ENCODE measurements around the gene FKBP1A. TPM values are rescaled to one million over a fixed set of nuclear protein-coding genes. Genes with fewer than 3 reads are reported as not detected.

FKBP1A gene
- polyA plus RNA-seq, 1 of the 3 experiments (the other 2 are of a cell fraction), result 362 TPM

- WGBS (ENCODE audit: low lambda C conversion rate), result 89% methylated on average over 4 of the region's 4 CpGs
- CTCF ChIA-PET, result interaction anchor here (1.1 kb wide), 1 partner anchor 118 kb away, joined by 6 read pairs; no protein-coding TSS in a partner anchor
These were observed 73.4 kb downstream of the FKBP1A start for GRCh38 chr20:1319462-1319861.

More at GRCh38 chr20:1319462-1319861, 73.4 kb downstream of the FKBP1A start:
- POLR2A ChIA-PET, result no interaction called here
- H3K9ac ChIP-seq, result no peak overlapping the region
- H3K9me3 ChIP-seq, result no peaks in the 10 kb centered on the region
- H3F3A ChIP-seq (replicated peaks; ENCODE audit: insufficient read depth), result peaks cover 14% of the 10 kb centered on the region
- H3K4me3 ChIP-seq (ENCODE audit: low read depth in 2 of 2, low read length in 1 of 2), result no peak overlapping the region
- H3K4me1 ChIP-seq (ENCODE audit: control insufficient read depth in 1 of 2, insufficient read depth in 2 of 2, low read depth in 1 of 2, low read length in 1 of 2), result peaks cover 7 to 23% of the 10 kb centered on the region in 2 experiments
- no peaks in the 10 kb centered on the region for H3K27me3 ChIP-seq (ENCODE audit: insufficient read depth)
- H3K79me2 ChIP-seq (ENCODE audit: insufficient read depth), result no peaks in the 10 kb centered on the region
- H3K4me2 ChIP-seq, result no peak overlapping the region
- H3K27ac ChIP-seq (ENCODE audit: low read depth in 2 of 2, low read length in 1 of 2), result no peak overlapping the region
- H2AFZ ChIP-seq (ENCODE audit: low read depth), result no peak overlapping the region
- H4K20me1 ChIP-seq (ENCODE audit: insufficient read depth), result no peaks in the 10 kb centered on the region
- TF ChIP-seq FOXJ3 (CRISPR knock-in tag; IDR thresholded peaks at IDR 0.05), result no peak
- no peak for TF ChIP-seq MEF2A (IDR thresholded peaks at IDR 0.05; ENCODE audit: borderline replicate concordance, low read depth)
- no peak for TF ChIP-seq EZH2phosphoT487 (IDR thresholded peaks at IDR 0.05; ENCODE audit: borderline replicate concordance, low read depth)
- TF ChIP-seq PBX3 (IDR thresholded peaks at IDR 0.05), result no peak
- no peak for TF ChIP-seq TCF12 (IDR thresholded peaks at IDR 0.05)
- TF ChIP-seq RAD21 (IDR thresholded peaks at IDR 0.05; ENCODE audit: low read length), result no peak
- no peak for TF ChIP-seq CHD2 (IDR thresholded peaks at IDR 0.05; ENCODE audit: low read length, partially characterized antibody)
- no peak for TF ChIP-seq FOSL2 (IDR thresholded peaks at IDR 0.05; ENCODE audit: borderline replicate concordance, low read depth)
- TF ChIP-seq IRF3 (IDR thresholded peaks at IDR 0.05; ENCODE audit: low read depth, low read length), result no peak
- TF ChIP-seq CTCF (IDR thresholded peaks at IDR 0.05), result no peak
- no peak for TF ChIP-seq NFIC (IDR thresholded peaks at IDR 0.05; ENCODE audit: borderline replicate concordance)
- TF ChIP-seq USF2 (IDR thresholded peaks at IDR 0.05; ENCODE audit: borderline replicate concordance, low read depth, low read length), result no peak
- no peak for TF ChIP-seq RCOR1 (IDR thresholded peaks at IDR 0.05; ENCODE audit: low read length)
- H3K36me3 ChIP-seq (replicated peaks in 1 of 2; ENCODE audit: control insufficient read depth in 1 of 2, insufficient read depth in 2 of 2, low read length in 1 of 2), result no peaks in the 10 kb centered on the region
- no peaks in the 10 kb centered on the region for H3K9me2 ChIP-seq
- DNase-seq, result no peak

Measured in SK-N-SH (cell line).